ENCODE data around the gene CENATAC. TPM values are rescaled to one million over a fixed set of nuclear protein-coding genes. Genes with fewer than 3 reads are reported as not detected.

CENATAC gene
- total RNA-seq, 1 experiment from 2014 or later = 55.2 TPM

GRCh38 chr11:119048644-119049043 is 50.7 kb downstream of the CENATAC start:
- Histone ChIP-seq H3K23me2 (ENCODE audit: insufficient read length, low read depth, low read length, poor library complexity, severe bottlenecking) (no peaks in the 10 kb centered on the region), H3K27ac (ENCODE audit: insufficient read length, low read depth, low read length) (no peak overlapping the region), H3K79me2 (ENCODE audit: insufficient read depth, low read length) (no peaks in the 10 kb centered on the region), H2BK5ac (ENCODE audit: insufficient read length, low read length) (no peak overlapping the region), H2AK5ac (ENCODE audit: insufficient read length, low read length) (no peak overlapping the region), H3K9ac (ENCODE audit: extremely low read depth, insufficient read length, low read length) (no peak overlapping the region), H2BK120ac (ENCODE audit: low read depth, low read length, poor library complexity, severe bottlenecking) (no peak overlapping the region), H3K4ac (ENCODE audit: low read depth, low read length) (no peak overlapping the region), H4K5ac (ENCODE audit: insufficient read length, low read depth, low read length) (no peak overlapping the region), H3K56ac (ENCODE audit: insufficient read length, low read depth, low read length) (no peak overlapping the region), H3K27me3 (ENCODE audit: insufficient read depth, low read length) (no peaks in the 10 kb centered on the region), H4K8ac (replicated peaks; ENCODE audit: insufficient read length, low read depth, low read length) (no peak overlapping the region), H3K14ac (ENCODE audit: insufficient read depth, low read length) (no peak overlapping the region), H2BK20ac (ENCODE audit: low read depth, low read length, poor library complexity, severe bottlenecking) (no peak overlapping the region), H2AFZ (ENCODE audit: low read length) (no peak overlapping the region), H3K23ac (ENCODE audit: insufficient read length, low read depth, low read length) (no peak overlapping the region), H3K4me2 (ENCODE audit: insufficient read depth, insufficient read length, low read length) (no peak overlapping the region), H4K20me1 (ENCODE audit: control insufficient read depth, insufficient read depth, insufficient read length) (no peaks in the 10 kb centered on the region), H3K79me1 (ENCODE audit: insufficient read depth, low read depth, low read length, poor library complexity, severe bottlenecking) (no peaks in the 10 kb centered on the region), H3K4me1 (ENCODE audit: insufficient read depth, low read length) (no peaks in the 10 kb centered on the region), H4K91ac (ENCODE audit: insufficient read length, low read depth, low read length) (no peak overlapping the region), H2BK15ac (ENCODE audit: low read depth, low read length) (no peak overlapping the region), H3T11ph (ENCODE audit: low read length) (no peak overlapping the region), H2BK12ac (ENCODE audit: insufficient read length, low read depth, low read length) (no peak overlapping the region), H3K9me3 (ENCODE audit: control insufficient read depth, low read depth, low read length) (no peaks in the 10 kb centered on the region), H3K18ac (ENCODE audit: insufficient read length, low read depth, low read length) (no peak overlapping the region)
- no peak for DNase-seq
- no peak overlapping the region; a peak in 1 of 7 replicates for H3K27ac Mint-ChIP-seq
- no peak overlapping the region; a peak in 1 of 5 replicates for H3K4me3 Mint-ChIP-seq
- H3K4me1 Mint-ChIP-seq = peaks cover 2 to 13% of the 10 kb centered on the region in 2 experiments; a peak in 3 of 4 replicates
- no peaks in the 10 kb centered on the region for H3K27me3 Mint-ChIP-seq (ENCODE audit: low read depth)
- peaks cover 71 to 94% (median 83%) of the 10 kb centered on the region in 3 experiments for H3K36me3 Mint-ChIP-seq (ENCODE audit: insufficient read depth in 1 of 3, low read depth in 3 of 3)
- WGBS (ENCODE audit: extremely low coverage, insufficient read length, low lambda C conversion rate) = no CpG with 5 or more reads among the region's 9 CpGs
- no peak for TF ChIP-seq CTCF (conservative IDR thresholded peaks at IDR 0.05)
- H3K9me3 Mint-ChIP-seq = no peaks in the 10 kb centered on the region
